GM21576 (cell line): ENCODE measurements around the gene NFAM1.

ENCODE experiments used
- ATAC-seq: cut with Tn5 transposase; IDR thresholded peaks from one replicate; pipeline ENCODE4 v1.9.1; 2021; ENCODE audit warnings: mild to moderate bottlenecking, moderate library complexity; ENCODE audit not compliant: unreplicated experiment

Gene NFAM1

GRCh38 chr22:42432020-42432596 lies at the start of gene NFAM1:
NFAM1 (minus strand) TSS chr22:42432403; CDS start chr22:42432357, 46 bp downstream.
- ATAC-seq = no peak

GRCh38 chr22:42475122-42475521 lies 42.9 kb upstream of the NFAM1 start:
- ATAC-seq = no peak

- no peak for ATAC-seq
These were observed 41.4 kb upstream of the NFAM1 start for GRCh38 chr22:42473484-42474193.

GRCh38 chr22:42472671-42473070 lies 40.5 kb upstream of the NFAM1 start:
- no peak for ATAC-seq

- ATAC-seq = no peak
These were observed 39.2 kb upstream of the NFAM1 start for GRCh38 chr22:42471441-42471840.

- ATAC-seq = no peak
These were observed 38.3 kb upstream of the NFAM1 start for GRCh38 chr22:42470366-42471082.

- ATAC-seq = no peak
These were observed 36.6 kb upstream of the NFAM1 start for GRCh38 chr22:42468841-42469240.

GRCh38 chr22:42462016-42462415 lies 29.8 kb upstream of the NFAM1 start:
- ATAC-seq = no peak

GRCh38 chr22:42461511-42461910 lies 29.3 kb upstream of the NFAM1 start:
- ATAC-seq = no peak

GRCh38 chr22:42459287-42460063 lies 27.3 kb upstream of the NFAM1 start:
- no peak for ATAC-seq

GRCh38 chr22:42452916-42453315 lies 20.7 kb upstream of the NFAM1 start:
- ATAC-seq = no peak

GRCh38 chr22:42452456-42452855 lies 20.3 kb upstream of the NFAM1 start:
- no peak for ATAC-seq

GRCh38 chr22:42451499-42452145 lies 19.4 kb upstream of the NFAM1 start:
- no peak for ATAC-seq

GRCh38 chr22:42450862-42451261 lies 18.7 kb upstream of the NFAM1 start:
- ATAC-seq = no peak

GRCh38 chr22:42446151-42446550 lies 13.9 kb upstream of the NFAM1 start:
- ATAC-seq = no peak

GRCh38 chr22:42444077-42444904 lies 12.1 kb upstream of the NFAM1 start:
- no peak for ATAC-seq

GRCh38 chr22:42443240-42444076 lies 11.3 kb upstream of the NFAM1 start:
- ATAC-seq = no peak

GRCh38 chr22:42442748-42443147 lies 10.5 kb upstream of the NFAM1 start:
- ATAC-seq = no peak

GRCh38 chr22:42440728-42441127 lies 8.5 kb upstream of the NFAM1 start:
- ATAC-seq = no peak
